PC-3 (cell line): Measurements from ENCODE around the gene ASL.

Experiments used
- EZH2 ChIP-seq: fragments of 300-600 bp; sonication (generic); IDR thresholded peaks from one replicate; pipeline ENCODE4 v1.6.1; 2017; ENCODE audit warnings: antibody characterized with exemption, mild to moderate bottlenecking, low read length; ENCODE audit not compliant: unreplicated experiment
- EZH2phosphoT487 ChIP-seq: fragments of 300-600 bp; sonication (generic); IDR thresholded peaks from 2 replicates; pipeline ENCODE4 v1.6.1; 2018; ENCODE audit warnings: mild to moderate bottlenecking, antibody characterized with exemption, low read length, borderline replicate concordance
- TF ChIP-seq, protein P1 (sequence below): fragments of 300-600 bp; sonication (generic); conservative IDR thresholded peaks from 2 replicates; pipeline ENCODE4 v1.5.1; 2017; ENCODE audit warnings: antibody characterized with exemption, low read depth, mild to moderate bottlenecking, low read length

DNA sequence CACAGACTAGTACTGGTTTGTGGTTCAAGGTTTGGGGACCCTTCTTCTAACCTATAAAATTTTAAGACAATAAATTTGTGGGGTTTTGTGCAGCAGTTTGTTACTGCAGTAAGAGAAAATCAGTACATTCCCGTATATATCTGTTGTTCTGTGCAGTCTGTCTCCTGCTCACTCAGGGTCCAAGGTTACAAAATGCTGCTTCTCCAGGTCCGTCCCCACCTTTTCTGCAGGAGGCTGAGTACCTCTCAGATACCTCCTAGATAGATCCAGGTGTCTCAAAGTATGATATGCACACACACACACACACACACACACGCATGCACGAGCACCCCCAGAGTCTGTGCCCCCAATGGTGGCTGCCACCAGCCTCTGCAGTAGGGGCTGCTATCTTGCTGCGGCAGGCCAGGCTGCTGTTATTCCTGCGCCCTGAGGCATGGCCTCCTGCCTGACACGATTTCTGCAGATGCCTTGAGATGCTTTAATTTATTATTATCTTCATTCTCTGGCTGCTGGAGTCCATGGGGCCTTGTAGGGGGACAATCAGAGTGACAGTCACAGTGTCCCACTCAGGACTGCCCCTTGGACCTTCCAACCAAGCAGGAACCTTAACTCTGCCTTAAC lies 25.2 kb upstream of the ASL start:
- no peak for TF ChIP-seq EZH2
- TF ChIP-seq, protein P1, sequence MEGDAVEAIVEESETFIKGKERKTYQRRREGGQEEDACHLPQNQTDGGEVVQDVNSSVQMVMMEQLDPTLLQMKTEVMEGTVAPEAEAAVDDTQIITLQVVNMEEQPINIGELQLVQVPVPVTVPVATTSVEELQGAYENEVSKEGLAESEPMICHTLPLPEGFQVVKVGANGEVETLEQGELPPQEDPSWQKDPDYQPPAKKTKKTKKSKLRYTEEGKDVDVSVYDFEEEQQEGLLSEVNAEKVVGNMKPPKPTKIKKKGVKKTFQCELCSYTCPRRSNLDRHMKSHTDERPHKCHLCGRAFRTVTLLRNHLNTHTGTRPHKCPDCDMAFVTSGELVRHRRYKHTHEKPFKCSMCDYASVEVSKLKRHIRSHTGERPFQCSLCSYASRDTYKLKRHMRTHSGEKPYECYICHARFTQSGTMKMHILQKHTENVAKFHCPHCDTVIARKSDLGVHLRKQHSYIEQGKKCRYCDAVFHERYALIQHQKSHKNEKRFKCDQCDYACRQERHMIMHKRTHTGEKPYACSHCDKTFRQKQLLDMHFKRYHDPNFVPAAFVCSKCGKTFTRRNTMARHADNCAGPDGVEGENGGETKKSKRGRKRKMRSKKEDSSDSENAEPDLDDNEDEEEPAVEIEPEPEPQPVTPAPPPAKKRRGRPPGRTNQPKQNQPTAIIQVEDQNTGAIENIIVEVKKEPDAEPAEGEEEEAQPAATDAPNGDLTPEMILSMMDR: no peak
- TF ChIP-seq EZH2phosphoT487: no peak
